ENCODE data around the gene ZNF808. TPM values are rescaled to one million over a fixed set of nuclear protein-coding genes. Genes with fewer than 3 reads are reported as not detected.
A peak's percentile ranks its signal among the peaks of the same experiment; 100 is the strongest.
"Not testable (repeated sequence)": the region's sequence is repeated elsewhere in the genome, so short reads cannot be mapped to it uniquely, and the experiment has no call there.

The ZNF808 gene
- total RNA-seq, 2 donors from 2014 or later = 27.9 to 28.7 TPM

GRCh38 chr19:52520013-52520412, 7.5 kb upstream of the ZNF808 start:
- H3K4me1 ChIP-seq = no peaks in the 10 kb centered on the region
- H3K9me3 ChIP-seq = no peaks in the 10 kb centered on the region
- TF ChIP-seq CTCF (IDR thresholded peaks at IDR 0.05) = no peak
- DNase-seq = no peak
- no peak overlapping the region for H3K4me3 ChIP-seq
- no peaks in the 10 kb centered on the region for H3K27me3 ChIP-seq
- no peak overlapping the region for H3K27ac ChIP-seq
- no peak overlapping the region for H3K9ac ChIP-seq (ENCODE audit: low read depth in 2 of 2, low read length in 2 of 2)
- intact Hi-C loops (cut with DNase I) = no loop called here
- no peaks in the 10 kb centered on the region for H3K36me3 ChIP-seq

GRCh38 chr19:52522551-52522950, 4.9 kb upstream of the ZNF808 start:
- intact Hi-C loops (cut with DNase I) = no loop called here
- H3K9ac ChIP-seq (ENCODE audit: low read depth in 2 of 2, low read length in 2 of 2) = no peak overlapping the region
- DNase-seq = no peak
- no peaks in the 10 kb centered on the region for H3K36me3 ChIP-seq
- H3K27me3 ChIP-seq = no peaks in the 10 kb centered on the region
- H3K4me3 ChIP-seq = no peak overlapping the region
- no peak for TF ChIP-seq CTCF (IDR thresholded peaks at IDR 0.05)
- H3K4me1 ChIP-seq = no peaks in the 10 kb centered on the region
- H3K27ac ChIP-seq = no peak overlapping the region
- H3K9me3 ChIP-seq = no peaks in the 10 kb centered on the region

DNA sequence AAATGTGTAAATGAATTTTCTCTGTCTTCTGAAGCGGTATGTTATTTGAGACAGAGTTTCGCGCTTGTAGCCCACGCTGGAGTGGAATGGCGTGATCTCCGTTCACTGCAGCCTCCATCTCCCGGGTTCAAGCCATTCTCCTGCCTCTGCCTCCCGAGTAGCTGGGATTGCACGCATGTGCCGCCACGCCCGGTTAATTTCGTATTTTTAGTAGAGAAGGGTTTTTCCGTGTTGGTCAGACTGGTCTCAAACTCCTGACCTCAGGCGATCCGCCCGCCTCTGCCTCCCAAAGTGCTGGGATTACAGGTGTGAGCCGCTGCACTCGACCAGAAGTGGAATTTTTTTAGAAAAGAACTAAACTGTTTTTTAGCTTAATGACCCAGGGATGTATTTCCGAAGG, 3.4 kb upstream of the ZNF808 start:
- Histone ChIP-seq H3K9ac (ENCODE audit: low read depth in 2 of 2, low read length in 2 of 2) (no peak overlapping the region), H3K4me1 (no peaks in the 10 kb centered on the region), H3K27me3 (no peaks in the 10 kb centered on the region), H3K9me3 (no peaks in the 10 kb centered on the region), H3K36me3 (no peaks in the 10 kb centered on the region), H3K4me3 (no peak overlapping the region), H3K27ac (no peak overlapping the region)
- TF ChIP-seq CTCF (IDR thresholded peaks at IDR 0.05) = no peak
- no peak for DNase-seq
- intact Hi-C loops (cut with DNase I) = no loop called here

DNA sequence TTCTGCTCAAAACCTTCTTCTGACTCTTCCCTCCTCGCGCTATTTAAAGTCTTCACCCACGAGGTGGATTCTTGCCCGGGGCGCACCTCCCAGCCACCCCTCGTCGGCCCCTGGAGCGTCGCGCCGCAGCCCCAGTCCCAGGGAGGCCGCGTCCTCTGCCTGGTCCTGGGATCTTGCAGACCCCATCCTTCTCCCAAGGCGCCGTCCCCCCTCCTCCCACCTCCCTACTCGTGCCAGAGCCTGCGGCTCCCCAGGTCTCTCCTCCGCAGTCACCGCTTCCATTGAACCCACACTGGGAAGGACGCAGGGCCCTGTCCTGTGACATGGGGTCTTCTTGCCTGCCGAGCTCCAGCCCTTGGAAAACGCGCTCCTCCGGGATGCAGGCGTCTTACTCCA, 486 bp downstream of the ZNF808 start:
- Histone ChIP-seq H3K4me1 (no peaks in the 10 kb centered on the region), H3K27ac (peak overlapping the region; percentile 86), H3K9me3 (no peaks in the 10 kb centered on the region), H3K27me3 (no peaks in the 10 kb centered on the region), H3K4me3 (peak overlapping the region; percentile 62), H3K9ac (ENCODE audit: low read depth in 2 of 2, low read length in 2 of 2) (peak overlapping the region; percentile 90 to 91), H3K36me3 (peaks cover 3% of the 10 kb centered on the region)
- intact Hi-C loops (cut with DNase I) = no loop called here
- no peak for TF ChIP-seq CTCF (IDR thresholded peaks at IDR 0.05)
- DNase-seq = no peak

- H3K9ac ChIP-seq (ENCODE audit: low read depth in 2 of 2, low read length in 2 of 2) = no peak overlapping the region
- H3K27me3 ChIP-seq = no peaks in the 10 kb centered on the region
- H3K4me3 ChIP-seq = no peak overlapping the region
- TF ChIP-seq CTCF (IDR thresholded peaks at IDR 0.05) = no peak
- H3K4me1 ChIP-seq = no peaks in the 10 kb centered on the region
- DNase-seq = no peak
- no peak overlapping the region for H3K27ac ChIP-seq
- intact Hi-C loops (cut with DNase I) = no loop called here
- no peaks in the 10 kb centered on the region for H3K9me3 ChIP-seq
- H3K36me3 ChIP-seq = peaks cover 6% of the 10 kb centered on the region
Measured at GRCh38 chr19:52532480-52532879, 5.0 kb downstream of the ZNF808 start.

DNA sequence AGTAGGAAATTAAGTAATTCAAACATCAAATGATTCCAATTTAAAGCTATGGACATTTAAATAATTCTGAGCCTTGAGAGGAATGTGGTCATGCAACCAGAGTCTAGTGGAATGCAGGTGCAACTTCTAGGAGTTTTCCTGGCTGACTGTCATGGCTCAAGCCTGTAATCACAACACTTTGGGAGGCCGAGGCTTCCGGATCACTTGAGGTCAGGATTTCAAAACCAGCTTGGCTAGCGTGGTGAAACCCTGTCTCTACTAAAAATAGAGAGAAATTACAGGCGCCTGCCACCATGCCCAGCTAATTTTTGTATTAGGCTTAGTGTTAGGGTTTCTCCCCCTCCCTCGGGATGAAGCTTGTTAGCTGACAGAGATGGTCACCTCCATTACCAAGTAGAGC, 6.4 kb downstream of the ZNF808 start:
- no peak for TF ChIP-seq CTCF (IDR thresholded peaks at IDR 0.05)

DNA sequence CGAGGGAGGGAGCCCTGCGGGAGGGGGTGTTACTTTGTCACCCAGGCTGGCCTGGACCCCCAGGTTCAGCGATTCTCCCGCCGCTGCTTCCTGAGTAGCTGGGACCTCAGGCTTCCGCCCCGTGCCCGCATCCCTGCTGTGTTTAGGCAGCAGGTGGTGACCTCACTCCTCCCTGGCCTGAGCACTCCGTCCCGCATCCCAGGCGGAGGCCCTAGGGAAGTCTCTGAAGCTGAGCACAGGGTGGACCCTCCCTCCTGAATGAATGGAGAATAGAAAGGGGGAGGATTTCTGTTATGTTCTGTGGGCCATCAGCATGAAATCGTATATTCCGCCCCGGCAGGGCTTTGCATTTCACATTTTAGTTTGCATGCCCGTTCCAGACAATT, 7.9 kb downstream of the ZNF808 start:
- H3K27ac ChIP-seq = peak overlapping the region; percentile 12
- H3K9ac ChIP-seq (ENCODE audit: low read depth in 2 of 2, low read length in 2 of 2); DNase-seq; H3K9me3 ChIP-seq; H3K36me3 ChIP-seq; H3K27me3 ChIP-seq; intact Hi-C loops (cut with DNase I); H3K4me1 ChIP-seq: not testable (repeated sequence)
- peak overlapping the region; percentile 31 for H3K4me3 ChIP-seq

More for the DNA sequence above, 6.4 kb downstream of the ZNF808 start:
- no peak overlapping the region for H3K27ac ChIP-seq
- H3K27me3 ChIP-seq = no peaks in the 10 kb centered on the region
- peaks cover 6% of the 10 kb centered on the region for H3K36me3 ChIP-seq
- no peak overlapping the region for H3K4me3 ChIP-seq
- H3K4me1 ChIP-seq = no peaks in the 10 kb centered on the region
- no peak overlapping the region for H3K9ac ChIP-seq (ENCODE audit: low read depth in 2 of 2, low read length in 2 of 2)
- no peaks in the 10 kb centered on the region for H3K9me3 ChIP-seq
- no peak for DNase-seq
- intact Hi-C loops (cut with DNase I) = no loop called here

All from colonic mucosa (tissue), 4 donors.